Measurements from ENCODE around the gene TNFRSF14. TPM values are rescaled to one million over a fixed set of nuclear protein-coding genes. Genes with fewer than 3 reads are reported as not detected.
A peak's percentile ranks its signal among the peaks of the same experiment; 100 is the strongest.

Gene TNFRSF14
- total and polyA plus RNA-seq, 2 of the 13 experiments (the other 11 are each of a cell fraction or from before 2014, with no cell fraction given): 11.9 to 49.9 TPM

- no peak for TF ChIP-seq PITX1 (CRISPR knock-in tag; IDR thresholded peaks at IDR 0.05)
- no peak for TF ChIP-seq ZNF44 (CRISPR knock-in tag; IDR thresholded peaks at IDR 0.05)
- no peak for TF ChIP-seq ZSCAN5A (CRISPR knock-in tag; IDR thresholded peaks at IDR 0.05; ENCODE audit: borderline replicate concordance)
- no peak for TF ChIP-seq ZNF12 (CRISPR knock-in tag; IDR thresholded peaks at IDR 0.05)
These were observed 42.1 kb upstream of the TNFRSF14 start (continued) for GRCh38 chr1:2513939-2514652.

- ATAC-seq (no peak), FAIRE-seq (no peak), DNase-seq (ENCODE audit: low spot score) (no peak)
- Histone ChIP-seq H3K36me3 (replicated peaks in 1 of 2; ENCODE audit: control insufficient read depth in 1 of 2, insufficient read depth in 2 of 2, low read length in 2 of 2) (peaks cover 31 to 79% of the 10 kb centered on the region in 2 experiments), H2AFZ (ENCODE audit: low read length) (no peak overlapping the region), H3K4me1 (ENCODE audit: insufficient read depth, low read length) (no peaks in the 10 kb centered on the region), H3K27me3 (ENCODE audit: control insufficient read depth in 1 of 2, insufficient read depth in 2 of 2, low read length in 2 of 2) (no peaks in the 10 kb centered on the region), H3K9me3 (ENCODE audit: low read length) (no peaks in the 10 kb centered on the region), H3K4me3 (replicated peaks in 1 of 3; ENCODE audit: insufficient read depth in 1 of 3, low read depth in 2 of 3, low read length in 3 of 3) (no peak overlapping the region), H3K4me2 (ENCODE audit: low read depth, low read length) (no peak overlapping the region), H3K9ac (ENCODE audit: insufficient read depth, low read depth, low read length) (no peak overlapping the region), H4K20me1 (ENCODE audit: insufficient read depth, low read length) (no peaks in the 10 kb centered on the region), H3K79me2 (ENCODE audit: insufficient read depth, low read length) (no peaks in the 10 kb centered on the region), H3K27ac (ENCODE audit: extremely low read length, insufficient read depth, low read length) (no peak overlapping the region)
- intact Hi-C loops (cut with micrococcal nuclease; ENCODE audit: unreplicated experiment): no loop called here
- POLR2A ChIA-PET: no interaction called here
- no peak for TF ChIP-seq PHF8 (CRISPR knock-in tag; IDR thresholded peaks at IDR 0.05)
- TF ChIP-seq ZBED4 (CRISPR knock-in tag; IDR thresholded peaks at IDR 0.05; ENCODE audit: borderline replicate concordance): no peak
- TF ChIP-seq AGO2 (optimal IDR thresholded peaks at IDR 0.05; ENCODE audit: low read depth, low read length): peak; percentile 43
- 97% methylated on average over 30 of the region's 45 CpGs for WGBS (ENCODE audit: low lambda C conversion rate)
- CTCF ChIA-PET (ENCODE audit: low intra/inter-chr PET ratio, low total read pairs): interaction anchor here (1.4 kb wide), 1 partner anchor 33 kb away, joined by 3 read pairs; no protein-coding TSS in a partner anchor
- no TSS peak for BruUV-seq (replicated peaks)
- in situ Hi-C loops (cut with HindIII; ENCODE audit: extremely low pct_ligation_motif_present, low pct_unique_long_range_greater_than_20kb): loop anchor here (25.0 kb wide), 1 partner anchor 328 kb away; the partner anchor contains the start of gene FAAP20
These were observed 41.1 kb upstream of the TNFRSF14 start for GRCh38 chr1:2514863-2515762.

Data from HepG2 (cell line).